Hepatocyte (in vitro differentiated cells): Measurements from ENCODE around the gene WSCD2.

Experiments used
- EZH2phosphoT487 ChIP-seq: fragments of 200-600 bp; sonication (generic); IDR thresholded peaks from one replicate; pipeline ENCODE4 v1.6.1; 2018; ENCODE audit warnings: antibody characterized with exemption, mild to moderate bottlenecking, low read depth, moderate library complexity; ENCODE audit not compliant: unreplicated experiment, severe bottlenecking
- TF ChIP-seq, protein P1 (sequence below): fragments of 200-600 bp; sonication (generic); IDR thresholded peaks from 2 replicates; pipeline ENCODE4 v1.5.1; 2016; ENCODE audit warnings: antibody characterized with exemption, mild to moderate bottlenecking; ENCODE audit not compliant: poor library complexity

- TF ChIP-seq, protein P1, sequence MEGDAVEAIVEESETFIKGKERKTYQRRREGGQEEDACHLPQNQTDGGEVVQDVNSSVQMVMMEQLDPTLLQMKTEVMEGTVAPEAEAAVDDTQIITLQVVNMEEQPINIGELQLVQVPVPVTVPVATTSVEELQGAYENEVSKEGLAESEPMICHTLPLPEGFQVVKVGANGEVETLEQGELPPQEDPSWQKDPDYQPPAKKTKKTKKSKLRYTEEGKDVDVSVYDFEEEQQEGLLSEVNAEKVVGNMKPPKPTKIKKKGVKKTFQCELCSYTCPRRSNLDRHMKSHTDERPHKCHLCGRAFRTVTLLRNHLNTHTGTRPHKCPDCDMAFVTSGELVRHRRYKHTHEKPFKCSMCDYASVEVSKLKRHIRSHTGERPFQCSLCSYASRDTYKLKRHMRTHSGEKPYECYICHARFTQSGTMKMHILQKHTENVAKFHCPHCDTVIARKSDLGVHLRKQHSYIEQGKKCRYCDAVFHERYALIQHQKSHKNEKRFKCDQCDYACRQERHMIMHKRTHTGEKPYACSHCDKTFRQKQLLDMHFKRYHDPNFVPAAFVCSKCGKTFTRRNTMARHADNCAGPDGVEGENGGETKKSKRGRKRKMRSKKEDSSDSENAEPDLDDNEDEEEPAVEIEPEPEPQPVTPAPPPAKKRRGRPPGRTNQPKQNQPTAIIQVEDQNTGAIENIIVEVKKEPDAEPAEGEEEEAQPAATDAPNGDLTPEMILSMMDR: no peak
- TF ChIP-seq EZH2phosphoT487: no peak
These were observed 14.1 kb downstream of the WSCD2 start for GRCh38 chr12:108143144-108143543.
